GM10266 (cell line): ENCODE results near the gene STEAP1B.
"Not testable (repeated sequence)": the region's sequence is repeated elsewhere in the genome, so short reads cannot be mapped to it uniquely, and the experiment has no call there.

Experiments
- DNase-seq: peaks from one replicate; pipeline ENCODE4 v3.0.0; 2012; ENCODE audit errors: extremely low spot score
- TF ChIP-seq, protein P1 (sequence below): IDR thresholded peaks from 2 replicates; pipeline ENCODE4 v1.5.1; 2012; ENCODE audit warnings: mild to moderate bottlenecking, low read depth; ENCODE audit not compliant: control insufficient read depth, insufficient read depth; ENCODE audit errors: missing control alignments

STEAP1B gene

DNA sequence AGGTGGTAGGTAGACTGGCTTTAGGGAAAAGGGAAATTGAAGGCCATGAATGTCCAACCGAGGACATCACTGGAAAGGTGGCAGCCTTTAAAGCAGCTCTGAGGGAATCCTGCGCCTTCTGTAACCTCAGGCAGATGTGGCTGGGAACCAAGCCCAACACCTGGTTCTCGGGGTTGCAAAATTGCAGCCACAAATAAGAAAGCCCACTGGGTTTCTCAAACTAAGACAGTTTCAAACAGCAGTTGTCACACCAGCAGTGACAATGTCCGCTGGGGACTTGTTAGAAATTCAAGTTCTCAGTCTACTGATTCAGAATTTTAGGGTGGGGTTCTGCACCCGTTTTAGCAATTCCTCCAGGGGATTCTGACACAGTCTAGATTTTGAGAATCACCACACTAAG is 42.7 kb upstream of the STEAP1B start:
- TF ChIP-seq, protein P1, sequence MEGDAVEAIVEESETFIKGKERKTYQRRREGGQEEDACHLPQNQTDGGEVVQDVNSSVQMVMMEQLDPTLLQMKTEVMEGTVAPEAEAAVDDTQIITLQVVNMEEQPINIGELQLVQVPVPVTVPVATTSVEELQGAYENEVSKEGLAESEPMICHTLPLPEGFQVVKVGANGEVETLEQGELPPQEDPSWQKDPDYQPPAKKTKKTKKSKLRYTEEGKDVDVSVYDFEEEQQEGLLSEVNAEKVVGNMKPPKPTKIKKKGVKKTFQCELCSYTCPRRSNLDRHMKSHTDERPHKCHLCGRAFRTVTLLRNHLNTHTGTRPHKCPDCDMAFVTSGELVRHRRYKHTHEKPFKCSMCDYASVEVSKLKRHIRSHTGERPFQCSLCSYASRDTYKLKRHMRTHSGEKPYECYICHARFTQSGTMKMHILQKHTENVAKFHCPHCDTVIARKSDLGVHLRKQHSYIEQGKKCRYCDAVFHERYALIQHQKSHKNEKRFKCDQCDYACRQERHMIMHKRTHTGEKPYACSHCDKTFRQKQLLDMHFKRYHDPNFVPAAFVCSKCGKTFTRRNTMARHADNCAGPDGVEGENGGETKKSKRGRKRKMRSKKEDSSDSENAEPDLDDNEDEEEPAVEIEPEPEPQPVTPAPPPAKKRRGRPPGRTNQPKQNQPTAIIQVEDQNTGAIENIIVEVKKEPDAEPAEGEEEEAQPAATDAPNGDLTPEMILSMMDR, result no peak
- no peak for DNase-seq

DNA sequence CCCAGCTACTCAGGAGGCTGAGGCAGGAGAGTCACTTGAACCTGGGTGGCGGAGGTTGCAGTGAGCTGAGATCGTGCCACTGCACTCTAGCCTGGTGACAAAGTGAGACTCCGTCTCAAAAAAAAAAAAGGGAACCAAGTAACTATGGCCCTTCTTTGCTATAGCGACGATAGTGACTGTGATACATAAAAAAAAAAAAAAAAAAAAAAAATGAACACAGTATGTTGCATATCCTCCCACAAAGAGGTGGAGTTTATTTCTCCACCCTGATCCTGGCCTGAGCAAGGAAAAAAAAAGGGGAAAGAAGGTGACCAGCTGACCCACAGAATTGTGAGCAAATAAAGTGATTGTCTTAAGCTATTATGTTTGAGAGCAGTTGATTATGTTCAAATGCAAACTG is 42.3 kb upstream of the STEAP1B start:
- no peak for DNase-seq
- TF ChIP-seq, protein P1, result no peak

DNA sequence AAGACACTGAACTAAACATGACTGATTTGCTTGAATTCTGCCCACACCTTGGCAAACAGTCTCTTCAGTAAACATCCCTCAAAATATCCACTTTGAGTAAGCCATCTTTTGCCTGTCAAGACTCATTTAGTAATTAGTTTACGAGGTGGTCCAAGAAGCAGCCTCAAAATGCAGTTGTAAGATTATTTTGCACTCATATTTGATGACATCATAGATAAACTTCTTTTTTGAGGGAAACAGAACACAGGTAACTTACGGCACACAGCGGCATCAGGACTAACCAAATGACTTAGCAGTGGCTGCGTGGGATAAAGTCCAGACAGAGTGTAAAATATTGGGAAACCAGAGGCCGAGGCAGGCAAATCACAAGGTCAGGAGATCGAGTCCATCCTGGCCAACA is 41.8 kb upstream of the STEAP1B start:
- TF ChIP-seq, protein P1, result no peak
- DNase-seq, result no peak

DNA sequence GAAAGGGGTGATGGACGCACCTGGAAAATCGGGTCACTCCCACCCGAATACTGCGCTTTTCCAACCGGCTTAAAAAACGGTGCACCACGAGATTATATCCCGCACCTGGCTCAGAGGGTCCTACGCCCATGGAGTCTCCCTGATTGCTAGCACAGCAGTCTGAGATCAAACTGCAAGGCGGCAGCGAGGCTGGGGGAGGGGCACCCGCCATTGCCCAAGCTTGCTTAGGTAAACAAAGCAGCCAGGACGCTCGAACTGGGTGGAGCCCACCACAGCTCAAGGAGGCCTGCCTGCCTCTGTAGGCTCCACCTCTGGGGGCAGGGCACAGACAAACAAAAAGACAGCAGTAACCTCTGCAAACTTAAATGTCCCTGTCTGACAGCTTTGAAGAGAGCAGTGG is 28.5 kb upstream of the STEAP1B start:
- DNase-seq, result not testable (repeated sequence)

DNA sequence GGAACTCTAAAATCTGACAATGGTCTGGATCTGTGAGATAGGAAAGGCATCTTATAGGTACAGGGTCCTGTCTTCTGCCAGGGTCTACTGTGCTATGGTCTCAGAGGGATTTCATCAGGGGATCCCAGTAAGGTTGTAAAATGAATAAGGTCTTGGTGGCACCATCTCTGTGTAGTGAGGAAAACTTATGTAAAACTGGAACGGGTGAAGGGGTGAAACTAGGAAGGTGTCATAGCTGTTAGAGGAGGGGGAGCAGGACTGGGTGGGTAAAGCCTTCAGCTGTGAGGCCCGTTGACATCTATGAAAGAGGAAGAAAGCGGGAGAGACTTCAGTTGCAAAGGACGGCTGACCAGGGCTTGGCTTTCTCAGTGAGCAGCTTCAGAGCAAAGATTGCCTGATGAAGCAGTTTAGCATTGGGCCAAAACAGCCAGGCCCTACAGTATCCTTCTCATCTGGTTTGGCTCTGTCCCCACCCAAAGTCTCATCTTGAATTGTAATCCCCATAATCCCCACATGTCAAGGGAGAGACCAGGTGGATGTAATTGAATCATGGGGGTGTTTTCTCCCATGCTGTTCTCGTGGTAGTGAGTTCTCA is 24.5 kb upstream of the STEAP1B start:
- DNase-seq, result not testable (repeated sequence)

DNA sequence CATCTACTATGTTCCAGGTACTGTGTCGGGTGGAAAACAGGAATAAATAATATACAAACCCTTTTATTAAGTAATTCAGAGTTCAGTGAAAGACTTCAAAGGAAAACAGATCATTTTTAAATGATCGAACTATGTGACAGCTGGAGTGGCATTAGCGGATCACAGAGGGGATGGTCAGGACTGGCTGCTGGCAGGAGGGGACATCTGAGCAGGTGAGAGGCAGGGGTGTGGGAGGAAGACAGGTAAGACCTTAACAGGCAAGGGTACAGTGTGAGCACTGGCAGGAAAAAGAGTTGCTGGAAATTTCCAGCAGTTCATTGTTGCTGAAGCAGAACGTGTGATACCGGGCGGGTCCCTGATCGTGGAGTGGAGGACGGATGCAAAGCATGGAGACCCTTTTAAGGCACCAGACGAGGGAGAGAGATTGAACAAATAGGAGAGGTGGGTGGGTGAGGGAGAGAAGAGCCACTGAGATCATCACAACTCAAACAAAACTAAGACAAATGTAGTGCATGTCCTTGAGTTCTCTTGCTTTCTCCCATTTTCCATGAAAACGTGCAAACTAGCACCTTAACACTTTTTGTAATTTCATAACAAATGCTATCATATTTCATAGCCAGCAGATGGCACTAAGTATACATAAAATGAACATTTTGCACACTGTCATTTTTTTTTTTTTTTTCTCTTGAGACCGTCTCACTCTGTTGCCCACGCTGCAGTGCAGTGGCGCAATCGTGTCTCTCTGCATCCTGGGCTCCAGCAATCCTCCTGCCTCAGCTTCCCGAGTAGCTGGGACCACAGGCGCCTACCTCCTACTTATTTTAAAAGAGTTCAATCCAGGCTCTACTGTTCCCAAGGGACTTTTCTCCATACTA is 23.7 kb upstream of the STEAP1B start:
- TF ChIP-seq, protein P1, result peak; percentile 10
- not testable (repeated sequence) for DNase-seq

DNA sequence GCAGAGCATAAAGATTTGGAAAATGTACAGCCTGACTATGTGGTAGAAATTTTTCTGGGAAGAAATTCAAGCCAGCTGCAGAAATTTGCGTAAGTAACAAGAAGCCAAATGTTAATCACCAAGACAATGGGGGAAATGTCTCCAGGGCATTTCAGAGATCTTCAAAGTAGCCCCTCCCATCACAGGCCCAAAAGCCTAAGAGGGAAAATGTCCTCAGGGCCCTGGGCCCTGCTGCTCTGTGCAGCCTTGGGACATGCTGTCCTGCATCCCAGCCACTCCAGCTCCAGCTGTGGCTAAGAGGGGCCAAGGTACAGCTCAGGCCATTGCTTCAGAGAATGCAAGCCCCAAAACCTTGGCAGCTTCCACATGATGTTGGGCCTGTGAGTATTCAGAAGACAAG is 19.6 kb upstream of the STEAP1B start:
- DNase-seq, result not testable (repeated sequence)

DNA sequence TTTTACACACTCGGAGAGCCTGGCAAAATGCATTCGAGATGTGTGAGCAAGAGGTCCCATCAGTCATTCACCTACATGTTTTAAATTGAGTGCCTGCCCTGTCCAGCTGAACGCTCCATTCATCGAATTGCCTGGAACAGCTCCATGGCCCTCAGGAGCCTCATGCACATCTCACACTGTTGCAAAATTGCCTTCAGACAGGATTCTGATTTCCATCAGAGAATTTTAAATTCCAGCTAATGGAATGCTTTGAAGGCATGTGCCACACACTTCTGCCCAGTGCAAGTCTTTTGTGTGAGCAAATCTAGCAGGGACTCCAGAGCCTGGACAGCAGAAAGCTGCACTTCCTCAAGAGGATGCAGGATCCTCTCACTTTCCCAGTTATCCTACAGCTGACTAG is 17.0 kb upstream of the STEAP1B start:
- DNase-seq, result not testable (repeated sequence)

DNA sequence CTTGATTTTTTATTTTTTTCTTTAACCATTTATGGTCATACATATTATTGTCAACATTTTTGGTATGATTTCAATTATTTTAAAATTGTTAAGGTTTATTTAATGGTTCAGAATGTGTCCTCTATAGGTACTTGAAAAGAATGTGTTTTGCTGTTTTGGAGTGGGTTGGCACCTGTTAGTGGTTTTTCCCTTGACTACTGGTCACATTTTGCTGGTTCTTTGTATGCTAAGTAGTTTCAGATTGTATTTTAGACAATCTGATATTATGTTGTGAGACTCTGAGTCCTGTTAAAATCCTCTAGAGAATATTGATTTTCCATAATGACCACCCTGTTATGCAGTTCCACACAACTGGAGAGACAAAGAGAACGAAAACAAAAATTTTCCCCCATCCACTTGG is 15.0 kb upstream of the STEAP1B start:
- DNase-seq, result not testable (repeated sequence)

DNA sequence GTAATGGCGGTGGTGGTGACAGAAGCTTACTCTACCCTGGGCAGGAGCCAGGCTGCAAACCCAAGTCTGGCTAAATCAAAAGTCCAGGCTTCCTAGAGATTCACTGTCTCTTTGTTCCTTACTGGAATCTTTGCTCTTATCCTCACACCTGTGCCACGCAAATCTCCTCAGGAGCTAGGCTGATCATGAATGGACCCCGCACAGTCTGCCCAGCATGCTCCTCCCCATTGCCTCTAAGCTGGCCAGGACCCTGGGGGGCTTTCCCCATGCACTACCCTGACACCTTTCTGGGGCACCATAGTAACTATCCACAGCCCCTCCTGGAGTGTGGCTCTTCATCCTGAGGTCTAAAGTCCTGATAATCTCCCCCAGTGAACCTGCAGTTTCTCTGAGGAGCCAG is 7.3 kb upstream of the STEAP1B start:
- DNase-seq, result not testable (repeated sequence)

DNA sequence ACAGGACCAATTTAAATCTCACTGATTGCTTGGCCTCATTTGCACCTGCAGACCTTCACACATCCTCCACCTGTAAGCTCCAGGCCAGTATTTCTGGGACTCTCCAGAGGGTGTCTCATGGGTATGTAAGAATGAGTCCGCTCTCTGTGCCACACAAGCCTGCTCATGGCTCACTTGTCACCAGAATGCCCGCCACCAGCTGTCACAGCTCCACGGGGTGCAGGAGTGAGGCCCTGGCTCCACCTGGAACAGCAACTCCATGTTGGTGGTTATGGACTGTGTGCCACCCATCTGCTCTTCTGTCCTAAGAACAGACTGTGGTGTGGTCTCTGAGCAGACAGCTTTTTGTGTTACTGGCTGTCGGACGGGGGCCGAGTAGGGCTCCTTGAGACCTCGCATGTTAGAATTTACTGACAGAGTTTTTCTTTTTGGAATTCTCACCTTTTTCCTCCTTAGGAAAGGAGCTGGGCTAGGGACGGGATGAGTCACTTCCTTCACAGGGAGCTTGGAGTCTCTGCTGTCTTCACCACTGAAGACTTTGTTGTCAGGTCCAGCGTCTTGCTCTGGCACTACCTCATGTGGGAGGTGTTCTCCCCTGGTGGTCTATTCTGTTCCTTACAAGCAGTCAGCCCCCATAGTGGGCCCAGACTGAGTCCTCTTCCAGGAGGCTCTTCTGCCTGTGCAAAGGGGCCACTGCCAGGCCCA is 6.5 kb upstream of the STEAP1B start:
- DNase-seq, result not testable (repeated sequence)
